Fibroblast of peridontal ligament (primary cell): ENCODE data around the gene PRXL2A.
"Not testable (repeated sequence)": the region's sequence is repeated elsewhere in the genome, so short reads cannot be mapped to it uniquely, and the experiment has no call there.

Experiments
- DNase-seq: peaks from one replicate; pipeline ENCODE4 v3.0.0-alpha.2; 2010; ENCODE audit errors: extremely low read depth

The PRXL2A gene

GRCh38 chr10:80411267-80411668, 2.9 kb downstream of the PRXL2A start:
- DNase-seq: no peak

GRCh38 chr10:80411681-80412220, 3.4 kb downstream of the PRXL2A start:
- no peak for DNase-seq

GRCh38 chr10:80412486-80412885, 4.1 kb downstream of the PRXL2A start:
- DNase-seq: no peak

- peak; percentile 59 for DNase-seq
Observed at GRCh38 chr10:80413271-80413996, 5.1 kb downstream of the PRXL2A start.

- peak; percentile 37 for DNase-seq
Observed at GRCh38 chr10:80414142-80414895, 6.0 kb downstream of the PRXL2A start.

GRCh38 chr10:80415734-80416478, 7.6 kb downstream of the PRXL2A start:
- DNase-seq: no peak

GRCh38 chr10:80416479-80417098, 8.2 kb downstream of the PRXL2A start:
- DNase-seq: no peak

GRCh38 chr10:80417256-80417655, 8.9 kb downstream of the PRXL2A start:
- DNase-seq: not testable (repeated sequence)

GRCh38 chr10:80421050-80421706, 12.8 kb downstream of the PRXL2A start:
- no peak for DNase-seq

- no peak for DNase-seq
Observed at GRCh38 chr10:80421707-80422536, 13.6 kb downstream of the PRXL2A start.

- no peak for DNase-seq
Observed at GRCh38 chr10:80425901-80426300, 17.6 kb downstream of the PRXL2A start.

GRCh38 chr10:80427541-80427940, 19.2 kb downstream of the PRXL2A start:
- DNase-seq: no peak

- no peak for DNase-seq
Observed at GRCh38 chr10:80429521-80429973, 21.2 kb downstream of the PRXL2A start.

GRCh38 chr10:80433134-80433533, 24.8 kb downstream of the PRXL2A start:
- DNase-seq: no peak

- no peak for DNase-seq
Observed at GRCh38 chr10:80436446-80437098, 28.2 kb downstream of the PRXL2A start.

- no peak for DNase-seq
Observed at GRCh38 chr10:80437227-80437626, 28.9 kb downstream of the PRXL2A start.

GRCh38 chr10:80441831-80442230, 33.5 kb downstream of the PRXL2A start:
- no peak for DNase-seq

GRCh38 chr10:80442879-80443278, 34.5 kb downstream of the PRXL2A start:
- DNase-seq: no peak

- no peak for DNase-seq
Observed at GRCh38 chr10:80443531-80443974, 35.2 kb downstream of the PRXL2A start.

- no peak for DNase-seq
Observed at GRCh38 chr10:80444124-80444523, 35.8 kb downstream of the PRXL2A start.
